ENCODE results near the gene ELOVL7.

DNA sequence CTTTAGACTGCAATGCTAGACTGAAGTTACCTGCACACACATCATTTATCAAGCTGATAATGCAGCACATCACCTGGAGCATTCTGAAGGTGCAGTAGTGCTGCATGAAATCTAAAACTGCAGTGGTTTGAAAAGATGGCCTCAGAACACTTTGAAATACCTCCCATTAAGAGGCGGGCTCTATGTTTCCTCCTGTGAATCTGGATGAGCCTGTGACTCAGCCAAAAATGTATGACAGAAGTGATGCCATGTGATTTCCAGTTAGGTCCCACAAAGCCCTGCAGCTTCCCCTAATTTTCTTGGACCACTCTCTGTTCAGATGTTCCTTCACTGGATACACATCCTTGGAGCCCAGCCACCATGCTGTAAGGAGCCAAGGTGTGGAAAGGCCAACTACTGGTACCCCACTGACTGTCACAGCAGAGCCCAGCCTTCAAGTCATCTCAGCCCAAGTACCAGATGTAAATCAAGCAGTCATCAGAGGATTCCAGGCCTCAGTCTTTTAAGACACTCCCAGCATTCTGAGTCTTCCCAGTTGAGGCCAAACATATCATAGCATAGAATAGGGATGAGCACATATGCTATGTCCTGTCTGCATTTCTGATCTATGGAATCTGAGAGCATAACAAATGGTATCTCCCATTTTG lies 116.9 kb downstream of the ELOVL7 start:
- no peak for TF ChIP-seq CTCF (IDR thresholded peaks at IDR 0.05)
- TF ChIP-seq POLR2AphosphoS5 (IDR thresholded peaks at IDR 0.05), result no peak
- TF ChIP-seq POLR2A (IDR thresholded peaks at IDR 0.05), result no peak
- TF ChIP-seq EP300 (IDR thresholded peaks at IDR 0.05; ENCODE audit: low read depth), result no peak
